GM23248 (cell line): Measurements from ENCODE around the gene SLC25A11. TPM values are rescaled to one million over a fixed set of nuclear protein-coding genes. Genes with fewer than 3 reads are reported as not detected.
"Not testable (repeated sequence)": the region's sequence is repeated elsewhere in the genome, so short reads cannot be mapped to it uniquely, and the experiment has no call there.

Experiments
- DNase-seq: peaks from one replicate; pipeline ENCODE4 v3.0.0-alpha.2; 2015
- H2AFZ ChIP-seq: fragments of 200-600 bp; sonication (generic); 2 replicates; pipeline ENCODE4 v1.6.1; 2016; ENCODE audit warnings: antibody characterized with exemption
- H3F3A ChIP-seq: fragments of 200-600 bp; sonication (generic); 2 replicates; pipeline ENCODE4 v1.6.1; 2016; ENCODE audit warnings: mild to moderate bottlenecking, antibody characterized with exemption, mixed run types; ENCODE audit not compliant: insufficient read depth
- H3K27ac ChIP-seq: fragments of 200-600 bp; sonication (generic); 2 replicates; pipeline ENCODE4 v1.5.1; 2016; ENCODE audit warnings: mild to moderate bottlenecking
- H3K27me3 ChIP-seq: fragments of 200-600 bp; sonication (generic); replicated peaks from 2 replicates; pipeline ENCODE4 v1.6.1; 2016; ENCODE audit warnings: mild to moderate bottlenecking; ENCODE audit not compliant: insufficient read depth
- H3K36me3 ChIP-seq: fragments of 200-600 bp; sonication (generic); 2 replicates; pipeline ENCODE4 v1.6.1; 2016; ENCODE audit warnings: low read depth, mild to moderate bottlenecking
- H3K4me1 ChIP-seq: fragments of 200-600 bp; sonication (generic); 2 replicates; pipeline ENCODE4 v1.6.1; 2016; ENCODE audit warnings: mild to moderate bottlenecking; ENCODE audit not compliant: insufficient read depth
- H3K4me2 ChIP-seq: fragments of 200-600 bp; sonication (generic); one replicate; pipeline ENCODE4 v1.6.1; 2016; ENCODE audit warnings: mild to moderate bottlenecking; ENCODE audit not compliant: unreplicated experiment
- H3K4me3 ChIP-seq: fragments of 200-600 bp; sonication (generic); 2 replicates; pipeline ENCODE4 v1.5.1; 2016; ENCODE audit warnings: mild to moderate bottlenecking
- H3K79me2 ChIP-seq: fragments of 200-600 bp; sonication (generic); 2 replicates; pipeline ENCODE4 v1.6.1; 2016; ENCODE audit warnings: mild to moderate bottlenecking; ENCODE audit not compliant: insufficient read depth
- H3K9ac ChIP-seq: fragments of 200-600 bp; sonication (generic); 2 replicates; pipeline ENCODE4 v1.6.1; 2016; ENCODE audit warnings: mild to moderate bottlenecking
- H3K9me2 ChIP-seq: fragments of 200-600 bp; sonication (generic); 2 replicates; pipeline ENCODE4 v1.6.1; 2016; ENCODE audit warnings: mixed run types, mild to moderate bottlenecking, moderate library complexity; ENCODE audit not compliant: insufficient read depth
- H3K9me3 ChIP-seq: fragments of 200-600 bp; sonication (generic); one replicate; pipeline ENCODE4 v1.6.1; 2017; ENCODE audit warnings: low read depth
- H4K20me1 ChIP-seq: fragments of 200-600 bp; sonication (generic); 2 replicates; pipeline ENCODE4 v1.6.0; 2016; ENCODE audit not compliant: insufficient read depth
- EZH2 ChIP-seq: fragments of 200-600 bp; sonication (generic); IDR thresholded peaks from 2 replicates; pipeline ENCODE4 v1.6.1; 2018; ENCODE audit warnings: antibody characterized with exemption, mild to moderate bottlenecking; ENCODE audit not compliant: insufficient read depth, poor library complexity, severe bottlenecking
- EZH2phosphoT487 ChIP-seq: fragments of 200-600 bp; sonication (generic); IDR thresholded peaks from 2 replicates; pipeline ENCODE4 v1.6.1; 2018; ENCODE audit warnings: antibody characterized with exemption, moderate library complexity, mild to moderate bottlenecking, low read depth; ENCODE audit not compliant: insufficient read depth
- WGBS, 2 experiments: methylation state at CpG; one replicate each; pipeline ENCODE4 v1.1.6; 2015 to 2017; ENCODE audit warnings: low lambda C conversion rate in 2 of 2, low coverage in 1 of 2; ENCODE audit errors: missing lambda C conversion rate in 2 of 2; 5-methylcytosine and 5-hydroxymethylcytosine counted together
- in situ Hi-C: fragments of 300-500 bp; cut with MboI; formaldehyde crosslinking; loops from 2 replicates; pipeline ENCODE4 v1.15.0; 2020
- polyA plus RNA-seq: library from polyadenylated mRNA; unstranded; fragments of >200 nt; fragmentation: Nextera tagmentation; extraction: Ambion mirVana; gene quantifications from 2 replicates; pipeline ENCODE4 v1.2.1, GENCODE V29; 2016
- total RNA-seq: library from RNA; depleted of rRNA; stranded (reverse); fragments of >200 nt; shearing (Covaris generic); gene quantifications from 2 replicates; pipeline ENCODE4 v1.2.3, GENCODE V29; 2014

SLC25A11 gene
- total and polyA plus RNA-seq, 2 experiments from 2014 or later, result 68.5 to 71.4 TPM

- no peaks in the 10 kb centered on the region for H3F3A ChIP-seq
- no peaks in the 10 kb centered on the region for H3K9me3 ChIP-seq
- in situ Hi-C loops, result no loop called here
- no peaks in the 10 kb centered on the region for H4K20me1 ChIP-seq
- no peak overlapping the region for H3K4me2 ChIP-seq
- TF ChIP-seq EZH2 (no peak), EZH2phosphoT487 (no peak)
- WGBS, 2 experiments, result 85 to 86% methylated on average over 6 to 16 of the region's 16 CpGs
- peaks cover 9% of the 10 kb centered on the region for H3K79me2 ChIP-seq
- H3K4me1 ChIP-seq, result peaks cover 2% of the 10 kb centered on the region; the same call in 1 of the 2 replicates
- no peak for DNase-seq
- no peak overlapping the region for H3K27ac ChIP-seq
- 0 out of 2 replicates have a peak overlapping the region, but pooled peaks have one; percentile 46 for H3K9ac ChIP-seq
- H2AFZ ChIP-seq, result no peak overlapping the region
- H3K9me2 ChIP-seq, result no peaks in the 10 kb centered on the region
- no peaks in the 10 kb centered on the region for H3K36me3 ChIP-seq
- no peaks in the 10 kb centered on the region for H3K27me3 ChIP-seq
- no peak overlapping the region for H3K4me3 ChIP-seq
Measured at GRCh38 chr17:4933646-4934045, 6.2 kb downstream of the SLC25A11 start.

GRCh38 chr17:4932756-4933155 lies 7.1 kb downstream of the SLC25A11 start:
- H3K4me3 ChIP-seq, result no peak overlapping the region
- in situ Hi-C loops, result no loop called here
- DNase-seq, result no peak
- H3K4me1 ChIP-seq, result no peaks in the 10 kb centered on the region
- no peak overlapping the region for H2AFZ ChIP-seq
- H3K27me3 ChIP-seq, result no peaks in the 10 kb centered on the region
- 83 to 88% methylated on average over 12 of the region's 12 CpGs for WGBS, 2 experiments
- H3K9me2 ChIP-seq, result no peaks in the 10 kb centered on the region
- TF ChIP-seq EZH2 (no peak), EZH2phosphoT487 (no peak)
- peaks cover under 1% of the 10 kb centered on the region; the same call in 1 of the 2 replicates for H3K79me2 ChIP-seq
- H3K36me3 ChIP-seq, result no peaks in the 10 kb centered on the region
- no peaks in the 10 kb centered on the region for H4K20me1 ChIP-seq
- no peaks in the 10 kb centered on the region for H3K9me3 ChIP-seq
- no peak overlapping the region for H3K4me2 ChIP-seq
- no peak overlapping the region for H3K27ac ChIP-seq
- H3K9ac ChIP-seq, result no peak overlapping the region
- H3F3A ChIP-seq, result no peaks in the 10 kb centered on the region

- Histone ChIP-seq H3K27ac (no peak within 1 kb of the TSS), H3K4me3 (no peak within 1 kb of the TSS), H2AFZ (no peak within 1 kb of the TSS), H3K36me3 (no peaks in the 10 kb centered on the region), H3K4me1 (no peaks in the 10 kb centered on the region), H3K9ac (no peak within 1 kb of the TSS), H3K4me2 (no peak within 1 kb of the TSS), H3K9me3 (no peaks in the 10 kb centered on the region), H3K79me2 (no peaks in the 10 kb centered on the region), H3K27me3 (no peaks in the 10 kb centered on the region), H4K20me1 (no peaks in the 10 kb centered on the region), H3K9me2 (no peaks in the 10 kb centered on the region), H3F3A (no peaks in the 10 kb centered on the region)
- in situ Hi-C loops, result no loop called here
- no peak for DNase-seq
- TF ChIP-seq EZH2 (no peak), EZH2phosphoT487 (no peak)
- WGBS, 2 experiments, result 98% methylated on average over 13 to 14 of the region's 14 CpGs
Measured at GRCh38 chr17:4931963-4932362, 7.9 kb downstream of the SLC25A11 start, which contains the start of gene GP1BA. GP1BA (plus strand) TSS chr17:4932277; CDS start chr17:4932605, 328 bp downstream.

GRCh38 chr17:4928881-4929280 lies 11.0 kb downstream of the SLC25A11 start:
- no peak for DNase-seq
- Histone ChIP-seq H3F3A (no peaks in the 10 kb centered on the region), H4K20me1 (no peaks in the 10 kb centered on the region), H2AFZ (no peak overlapping the region), H3K4me2 (no peak overlapping the region), H3K27me3 (no peaks in the 10 kb centered on the region), H3K4me3 (no peak overlapping the region), H3K9me3 (no peaks in the 10 kb centered on the region), H3K9me2 (no peaks in the 10 kb centered on the region), H3K9ac (no peak overlapping the region), H3K79me2 (no peaks in the 10 kb centered on the region), H3K27ac (no peak overlapping the region), H3K4me1 (no peaks in the 10 kb centered on the region), H3K36me3 (no peaks in the 10 kb centered on the region)
- no peak for TF ChIP-seq EZH2
- TF ChIP-seq EZH2phosphoT487, result no peak
- WGBS, 2 experiments, result 96 to 98% methylated on average over 18 of the region's 18 CpGs
- in situ Hi-C loops, result no loop called here

- H3K9me2 ChIP-seq, H3K9me3 ChIP-seq, H4K20me1 ChIP-seq, H2AFZ ChIP-seq, in situ Hi-C loops, H3K27ac ChIP-seq, H3K4me2 ChIP-seq, H3K4me1 ChIP-seq, H3K9ac ChIP-seq, H3K36me3 ChIP-seq, H3K4me3 ChIP-seq, H3K79me2 ChIP-seq, DNase-seq, H3F3A ChIP-seq, H3K27me3 ChIP-seq: not testable (repeated sequence)
- WGBS, 2 experiments, result 88 to 91% methylated on average over 14 to 24 of the region's 24 CpGs
Measured at GRCh38 chr17:4926577-4927335, 13.1 kb downstream of the SLC25A11 start.
